ENCODE data around the gene TECTA.

TECTA gene, protein sequence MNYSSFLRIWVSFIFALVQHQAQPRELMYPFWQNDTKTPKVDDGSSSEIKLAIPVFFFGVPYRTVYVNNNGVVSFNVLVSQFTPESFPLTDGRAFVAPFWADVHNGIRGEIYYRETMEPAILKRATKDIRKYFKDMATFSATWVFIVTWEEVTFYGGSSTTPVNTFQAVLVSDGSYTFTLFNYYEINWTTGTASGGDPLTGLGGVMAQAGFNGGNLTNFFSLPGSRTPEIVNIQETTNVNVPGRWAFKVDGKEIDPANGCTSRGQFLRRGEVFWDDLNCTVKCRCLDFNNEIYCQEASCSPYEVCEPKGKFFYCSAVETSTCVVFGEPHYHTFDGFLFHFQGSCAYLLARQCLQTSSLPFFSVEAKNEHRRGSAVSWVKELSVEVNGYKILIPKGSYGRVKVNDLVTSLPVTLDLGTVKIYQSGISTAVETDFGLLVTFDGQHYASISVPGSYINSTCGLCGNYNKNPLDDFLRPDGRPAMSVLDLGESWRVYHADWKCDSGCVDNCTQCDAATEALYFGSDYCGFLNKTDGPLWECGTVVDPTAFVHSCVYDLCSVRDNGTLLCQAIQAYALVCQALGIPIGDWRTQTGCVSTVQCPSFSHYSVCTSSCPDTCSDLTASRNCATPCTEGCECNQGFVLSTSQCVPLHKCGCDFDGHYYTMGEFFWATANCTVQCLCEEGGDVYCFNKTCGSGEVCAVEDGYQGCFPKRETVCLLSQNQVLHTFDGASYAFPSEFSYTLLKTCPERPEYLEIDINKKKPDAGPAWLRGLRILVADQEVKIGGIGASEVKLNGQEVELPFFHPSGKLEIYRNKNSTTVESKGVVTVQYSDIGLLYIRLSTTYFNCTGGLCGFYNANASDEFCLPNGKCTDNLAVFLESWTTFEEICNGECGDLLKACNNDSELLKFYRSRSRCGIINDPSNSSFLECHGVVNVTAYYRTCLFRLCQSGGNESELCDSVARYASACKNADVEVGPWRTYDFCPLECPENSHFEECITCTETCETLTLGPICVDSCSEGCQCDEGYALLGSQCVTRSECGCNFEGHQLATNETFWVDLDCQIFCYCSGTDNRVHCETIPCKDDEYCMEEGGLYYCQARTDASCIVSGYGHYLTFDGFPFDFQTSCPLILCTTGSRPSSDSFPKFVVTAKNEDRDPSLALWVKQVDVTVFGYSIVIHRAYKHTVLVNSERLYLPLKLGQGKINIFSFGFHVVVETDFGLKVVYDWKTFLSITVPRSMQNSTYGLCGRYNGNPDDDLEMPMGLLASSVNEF (N-terminal part only)

DNA sequence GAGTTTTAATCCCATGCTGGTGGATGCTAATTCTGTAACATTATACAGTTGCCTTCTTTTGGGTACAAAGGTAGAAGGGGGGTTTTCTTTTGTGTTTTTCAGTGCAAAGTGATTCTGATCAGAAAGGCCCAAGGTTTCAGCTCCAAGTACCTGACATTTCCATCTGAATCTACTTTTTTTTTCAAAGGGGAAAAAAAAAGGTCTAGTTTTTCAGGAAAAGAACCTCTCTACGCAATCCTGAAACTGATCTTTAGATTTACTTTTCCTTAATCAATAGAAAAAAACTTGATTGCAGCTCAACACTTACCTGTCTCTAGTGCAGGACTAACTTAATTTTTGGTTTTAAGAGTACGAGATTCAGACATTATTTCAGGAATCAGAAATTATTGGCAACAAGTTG is at the start of gene TECTA:
Gene TECTA, plus strand, starts transcription at position 301 of the 400 bp plus-strand sequence. CDS start 1,423 bp downstream, outside the sequence.
- DNase-seq (ENCODE audit: low spot score), result no peak

DNA sequence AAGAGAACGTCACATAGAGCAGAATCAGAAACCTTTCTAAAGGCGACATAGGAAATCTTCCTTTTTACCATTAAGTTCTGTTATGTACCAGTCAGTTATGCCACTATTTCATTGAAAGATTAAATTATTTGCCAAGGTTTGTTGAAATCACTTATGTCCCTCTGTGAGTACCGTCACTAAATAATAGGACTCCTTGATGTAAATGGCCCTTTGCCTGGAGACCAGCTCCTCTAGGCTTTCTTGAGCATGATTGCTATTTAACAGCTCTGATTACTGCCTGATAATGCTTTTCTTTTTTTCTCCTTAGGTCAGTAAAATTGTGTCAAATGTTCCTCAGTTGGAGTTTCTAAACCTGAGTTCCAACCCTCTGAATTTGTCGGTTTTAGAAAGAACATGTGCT is 47.8 kb upstream of the TECTA start:
- DNase-seq (ENCODE audit: low spot score), result no peak

DNA sequence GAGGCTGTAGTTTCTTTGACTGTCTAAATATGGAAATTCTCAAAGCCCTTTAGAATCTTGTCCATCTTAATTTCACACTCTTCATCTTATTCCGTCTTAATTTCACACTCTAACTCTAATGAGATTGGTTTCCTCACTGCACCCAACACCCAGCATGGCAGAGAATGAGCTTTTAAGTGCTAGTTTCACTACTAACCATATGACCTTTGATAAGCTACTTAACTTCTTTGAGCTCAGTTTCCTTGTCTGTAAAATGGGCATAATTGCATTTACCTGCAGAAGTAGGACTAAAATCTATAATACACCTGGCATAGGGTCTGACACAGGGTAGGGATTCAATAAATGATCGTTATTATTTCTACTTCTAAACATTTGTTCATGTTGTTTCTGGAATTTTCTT is 46.8 kb upstream of the TECTA start:
- no peak for DNase-seq (ENCODE audit: low spot score)

DNA sequence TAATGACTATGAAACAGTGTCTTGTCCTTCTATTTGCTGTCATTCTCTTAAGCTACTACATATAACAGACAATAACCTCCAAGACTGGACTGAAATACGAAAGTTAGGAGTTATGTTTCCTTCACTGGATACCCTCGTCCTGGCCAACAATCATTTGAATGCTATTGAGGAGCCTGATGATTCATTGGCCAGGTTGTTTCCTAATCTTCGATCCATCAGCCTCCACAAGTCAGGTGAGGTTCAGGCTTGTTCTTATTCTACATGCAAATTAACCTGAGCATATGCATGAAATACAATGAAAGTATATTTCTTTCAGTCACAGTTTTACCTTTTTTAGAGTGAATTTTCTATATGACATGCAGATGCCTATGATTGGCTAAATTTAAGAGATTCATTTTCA is 46.0 kb upstream of the TECTA start:
- no peak for DNase-seq (ENCODE audit: low spot score)

DNA sequence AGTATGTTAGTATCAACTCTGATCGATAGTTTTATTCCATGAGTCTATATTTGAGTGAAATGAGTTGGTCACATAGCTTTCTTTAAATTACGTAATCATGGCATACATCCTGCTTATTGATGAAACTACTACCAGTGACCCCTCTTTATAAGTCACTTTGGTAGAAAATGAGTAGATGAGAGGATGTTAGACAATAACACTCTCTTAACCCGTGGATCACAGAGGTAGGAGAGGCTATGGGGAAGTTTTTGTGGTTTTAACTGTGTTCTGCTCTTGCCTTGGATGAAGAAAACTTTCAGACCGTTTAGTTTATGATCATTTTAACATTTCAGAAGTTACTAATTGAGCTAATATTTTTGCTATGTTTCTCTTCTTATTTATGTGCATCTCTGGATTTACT is 43.1 kb upstream of the TECTA start:
- no peak for DNase-seq (ENCODE audit: low spot score)

DNA sequence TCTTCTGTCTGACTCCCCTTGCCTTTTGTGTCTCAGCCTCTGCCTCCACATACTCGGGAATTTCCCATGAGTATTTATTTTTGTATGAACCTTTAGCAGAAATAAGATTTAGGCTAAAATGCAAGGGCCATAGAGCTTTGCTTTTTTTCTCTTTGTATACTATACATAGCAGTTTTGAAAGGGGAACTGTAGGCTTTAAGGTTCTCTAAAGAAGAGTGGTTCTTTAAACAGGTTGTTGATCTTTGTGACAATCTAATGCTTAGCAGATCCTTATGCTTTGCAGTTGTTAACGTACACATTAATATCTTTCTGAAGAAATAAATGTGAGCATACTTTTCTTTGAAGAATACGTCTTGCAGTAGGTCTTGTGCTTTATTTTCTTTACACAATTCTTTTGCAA is 42.1 kb upstream of the TECTA start:
- DNase-seq (ENCODE audit: low spot score), result no peak

DNA sequence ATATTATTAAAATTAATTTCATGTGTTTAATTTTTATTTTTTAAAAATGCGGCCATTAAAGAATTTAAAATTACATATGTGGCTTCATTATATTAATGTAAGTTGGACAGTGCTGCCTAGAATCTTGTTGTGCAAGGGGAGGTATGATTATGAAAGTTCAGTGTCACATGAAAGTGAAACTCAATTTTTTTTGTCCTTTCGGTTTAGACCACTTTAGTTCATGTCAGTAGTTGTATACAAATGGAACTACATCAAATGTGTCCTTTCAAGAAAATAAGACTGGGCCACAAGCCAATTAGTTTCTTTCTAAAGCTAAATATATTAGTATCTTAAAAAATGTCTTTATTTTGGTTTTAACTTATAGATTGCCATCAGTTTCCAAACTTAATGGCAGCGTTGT is 41.4 kb upstream of the TECTA start:
- no peak for DNase-seq (ENCODE audit: low spot score)

DNA sequence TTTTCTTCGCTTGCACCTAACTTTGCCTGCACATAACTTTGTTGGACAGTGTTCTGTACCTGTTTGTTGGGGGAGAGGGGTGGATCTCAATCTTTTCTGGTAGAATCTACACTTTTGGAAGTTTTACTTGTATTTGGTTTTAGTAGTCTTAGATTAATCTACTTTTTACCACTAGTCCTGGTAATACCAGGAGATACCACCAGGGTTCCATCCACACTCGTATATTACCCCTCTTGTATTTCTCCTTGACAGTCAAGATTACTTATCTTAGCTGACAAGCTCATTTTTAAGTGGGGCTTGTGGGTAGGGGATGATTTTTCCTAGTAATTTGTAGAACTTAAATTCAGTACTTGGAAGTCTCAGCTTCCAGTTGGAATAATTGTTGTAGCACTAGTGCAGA is 37.3 kb upstream of the TECTA start:
- no peak for DNase-seq (ENCODE audit: low spot score)

DNA sequence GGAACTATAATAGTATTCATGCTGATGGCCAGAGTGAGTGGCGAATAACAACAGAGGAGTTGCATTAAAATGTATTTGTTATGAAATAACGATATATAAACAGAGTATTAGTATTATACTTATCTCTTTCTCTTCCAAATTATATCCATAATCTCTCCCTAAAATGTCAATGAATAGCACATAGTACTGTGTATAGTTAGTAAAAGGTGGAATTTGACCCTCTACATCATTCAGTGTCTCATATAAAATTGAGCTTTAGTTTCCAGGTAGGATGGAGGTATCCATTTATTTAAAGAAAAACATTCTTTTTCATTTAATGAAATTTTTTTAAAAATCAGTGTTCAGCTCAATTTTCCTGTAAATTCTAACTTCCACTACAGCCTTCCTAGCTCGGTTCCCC is 34.4 kb upstream of the TECTA start:
- no peak for DNase-seq (ENCODE audit: low spot score)

DNA sequence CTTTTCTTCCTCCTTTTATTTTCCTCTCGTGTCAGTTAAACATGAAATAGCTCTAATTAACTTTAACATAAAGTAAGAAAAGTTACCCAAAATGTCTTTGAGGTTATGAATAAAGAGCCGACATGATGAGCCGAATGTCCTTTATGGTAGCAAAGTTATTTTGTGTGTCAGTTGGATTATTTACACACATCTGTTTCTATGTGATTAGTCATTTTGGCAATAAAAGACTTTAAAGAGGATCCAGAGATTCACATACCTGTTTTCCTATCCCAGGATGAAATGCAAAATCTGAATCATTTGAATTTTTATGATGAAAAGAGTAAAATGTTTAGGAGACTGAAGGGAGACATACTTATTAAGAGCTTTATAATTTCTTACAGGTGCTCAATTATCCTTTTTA is 34.0 kb upstream of the TECTA start:
- no peak for DNase-seq (ENCODE audit: low spot score)

DNA sequence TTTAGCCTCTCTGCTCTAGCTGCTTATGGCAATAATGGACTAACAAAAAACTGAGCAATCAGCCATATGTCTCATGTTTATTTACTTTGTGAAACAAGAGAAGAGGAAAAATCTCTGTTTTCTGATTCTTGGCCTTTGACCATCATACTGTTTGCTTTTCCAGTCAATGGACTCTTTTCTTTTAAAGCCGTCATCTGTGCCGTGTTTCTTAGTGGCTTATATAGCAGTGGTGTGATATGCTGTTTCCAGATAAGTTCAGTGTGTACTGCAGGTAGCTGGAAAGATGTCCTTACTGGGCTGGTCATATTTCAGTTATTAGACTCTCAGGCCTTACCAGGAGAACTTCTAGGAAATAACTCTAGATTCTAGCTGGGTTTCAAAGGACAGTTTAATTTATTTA is 33.6 kb upstream of the TECTA start:
- DNase-seq (ENCODE audit: low spot score), result no peak

DNA sequence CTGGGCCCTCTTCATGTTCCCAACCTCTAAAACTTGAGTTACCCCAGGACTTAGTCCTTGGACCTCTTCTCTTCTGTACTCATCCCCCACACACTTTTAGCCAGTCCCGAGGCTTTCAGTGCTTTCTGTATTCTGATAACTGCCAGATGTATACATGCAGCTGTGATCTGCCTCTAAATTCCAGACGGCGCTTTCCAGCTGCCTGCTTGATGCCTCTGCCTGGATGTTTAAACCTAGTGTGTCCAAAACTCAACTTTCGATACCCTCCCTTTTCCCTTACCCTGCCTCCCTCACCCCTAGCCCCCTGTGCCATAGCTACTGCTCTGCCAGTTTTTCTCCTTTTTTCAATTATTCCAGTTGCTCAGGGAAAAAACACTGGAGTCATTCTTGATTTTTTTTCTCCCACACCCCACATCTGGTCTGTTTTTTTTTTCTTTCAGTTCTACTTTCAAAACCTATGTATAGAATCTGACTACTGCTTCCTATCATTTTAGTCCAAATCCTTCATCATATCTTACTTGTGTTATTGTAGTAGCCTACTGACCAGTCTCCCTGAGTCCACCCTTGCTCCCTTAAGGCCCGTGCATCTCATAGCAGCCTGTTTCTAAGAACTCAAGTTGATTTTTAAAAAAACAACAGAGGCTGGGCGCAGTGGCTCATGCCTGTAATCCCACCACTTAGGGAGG is 32.9 kb upstream of the TECTA start:
- no peak for DNase-seq (ENCODE audit: low spot score)

DNA sequence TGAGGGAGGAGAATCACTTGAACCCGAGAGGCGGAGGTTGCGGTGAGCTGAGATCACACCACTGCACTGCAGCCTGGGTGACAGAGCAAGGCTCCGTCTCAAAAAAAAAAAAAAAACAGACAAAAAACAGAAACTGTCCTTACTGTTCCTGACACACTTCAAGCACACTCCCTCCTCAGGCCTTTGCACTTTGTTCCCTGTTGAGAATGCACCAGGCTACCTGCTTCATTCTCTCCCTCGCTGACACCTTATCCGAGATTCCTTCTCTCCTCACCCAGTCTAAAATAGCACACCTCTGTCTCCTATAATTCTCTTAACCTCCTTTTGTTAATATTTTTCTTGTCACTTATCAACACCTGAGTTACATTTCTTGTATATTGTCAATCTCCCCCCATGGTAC is 32.3 kb upstream of the TECTA start:
- DNase-seq (ENCODE audit: low spot score), result no peak

DNA sequence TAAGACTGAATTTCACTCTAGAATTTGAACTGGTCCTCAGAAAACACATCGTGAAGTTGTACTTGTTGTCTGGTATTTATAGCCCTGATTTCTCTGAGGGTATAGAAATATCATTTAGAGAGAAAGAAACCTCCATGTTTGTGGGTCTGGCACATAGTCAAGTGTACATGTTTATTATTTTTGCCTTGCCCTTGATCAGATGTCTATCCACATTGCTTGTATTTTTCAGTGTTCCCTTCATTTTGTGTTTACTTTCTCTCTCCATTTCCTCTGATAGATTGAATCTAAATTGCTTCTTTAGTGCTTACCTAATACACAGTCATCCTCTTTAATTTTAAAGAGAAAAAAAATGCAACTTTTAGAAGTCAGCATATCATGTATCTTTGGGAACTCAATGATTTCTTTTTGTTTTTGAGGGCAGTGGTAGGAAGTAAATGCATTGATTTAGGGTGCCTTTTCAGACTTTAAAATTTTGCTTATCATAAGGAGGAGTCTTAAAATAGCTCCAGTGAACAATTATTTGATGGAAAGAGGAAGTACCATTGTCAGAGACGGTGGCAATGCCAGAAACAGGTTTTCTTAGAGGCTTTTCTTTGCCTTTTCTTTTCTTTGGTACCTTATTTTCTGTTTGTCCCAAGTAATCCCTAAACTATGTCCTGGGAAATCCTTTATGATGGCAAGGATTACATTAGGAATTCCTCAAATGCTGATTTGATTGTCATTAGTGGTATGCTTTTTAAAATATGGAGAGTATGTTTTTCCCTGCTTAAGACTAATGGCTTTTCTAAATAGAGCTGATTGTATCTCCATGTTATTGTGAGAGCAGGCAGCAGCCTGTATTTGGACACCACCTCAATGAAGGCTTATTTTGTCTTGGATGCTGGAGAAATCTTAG is 29.8 kb upstream of the TECTA start:
- no peak for DNase-seq (ENCODE audit: low spot score)

DNA sequence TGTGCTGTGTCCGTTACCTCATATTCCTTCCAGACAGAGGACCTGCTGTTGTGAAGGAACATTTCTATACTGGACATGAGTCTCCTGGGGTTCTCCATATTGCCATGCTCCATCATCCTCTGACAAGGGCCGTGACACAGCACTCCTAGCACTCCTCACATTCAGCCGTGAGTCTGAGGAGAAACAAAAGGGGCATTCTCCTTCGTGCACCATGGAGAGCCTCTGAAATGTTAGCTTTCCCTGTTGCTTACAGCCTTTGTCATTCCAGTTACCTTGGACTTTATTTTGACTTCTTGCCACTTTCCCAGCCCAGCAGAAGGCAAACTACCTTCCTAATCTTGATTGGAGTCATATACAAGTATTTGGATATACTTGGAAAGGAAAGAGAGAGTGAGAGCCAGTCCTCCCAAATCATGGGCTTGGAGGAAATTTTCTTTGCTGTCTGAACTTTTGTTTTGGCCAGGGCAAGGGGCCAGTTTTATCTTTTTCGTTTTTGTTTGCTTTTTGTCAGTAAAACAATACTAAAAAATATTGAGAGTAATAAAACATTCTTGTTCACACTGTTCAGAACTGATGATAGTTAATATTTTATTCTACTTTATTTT is 29.1 kb upstream of the TECTA start:
- no peak for DNase-seq (ENCODE audit: low spot score)

DNA sequence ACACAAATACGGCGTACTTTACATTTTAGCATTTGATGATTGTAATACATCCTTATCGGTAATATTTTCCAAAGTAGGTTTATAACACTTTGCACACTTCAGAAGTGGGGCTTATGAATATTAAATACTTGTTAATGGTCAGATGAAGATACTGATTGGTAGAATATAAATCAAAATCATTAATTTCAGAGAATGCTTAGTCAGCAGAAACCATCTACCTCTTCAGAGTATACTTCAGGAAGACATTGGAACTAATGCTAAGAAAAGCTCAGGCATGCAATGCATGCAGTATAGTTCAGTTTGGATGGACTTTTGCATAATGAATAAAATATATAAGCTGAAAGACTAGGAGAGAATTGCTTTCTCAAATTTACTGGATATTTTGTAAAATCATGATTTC is 19.7 kb upstream of the TECTA start:
- DNase-seq (ENCODE audit: low spot score), result no peak

DNA sequence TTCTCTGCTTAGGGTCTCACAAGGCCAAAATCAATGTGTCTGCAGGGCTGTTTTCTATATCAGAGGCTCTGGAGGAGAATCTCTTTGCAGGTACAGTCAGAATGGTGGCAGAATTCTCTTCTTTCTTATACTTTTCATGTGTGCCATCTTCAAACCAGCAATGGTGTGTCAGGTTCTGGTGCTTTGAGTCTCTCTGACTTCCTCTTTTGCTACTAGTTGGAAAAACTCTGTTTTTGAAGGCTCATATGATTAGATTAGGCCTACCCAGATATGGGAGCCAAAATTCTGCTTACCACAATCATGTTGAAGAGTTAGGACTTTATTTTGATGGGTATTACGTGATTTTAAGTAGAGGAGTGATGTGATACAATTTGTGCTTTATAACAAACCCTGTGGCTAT is 18.8 kb upstream of the TECTA start:
- no peak for DNase-seq (ENCODE audit: low spot score)

DNA sequence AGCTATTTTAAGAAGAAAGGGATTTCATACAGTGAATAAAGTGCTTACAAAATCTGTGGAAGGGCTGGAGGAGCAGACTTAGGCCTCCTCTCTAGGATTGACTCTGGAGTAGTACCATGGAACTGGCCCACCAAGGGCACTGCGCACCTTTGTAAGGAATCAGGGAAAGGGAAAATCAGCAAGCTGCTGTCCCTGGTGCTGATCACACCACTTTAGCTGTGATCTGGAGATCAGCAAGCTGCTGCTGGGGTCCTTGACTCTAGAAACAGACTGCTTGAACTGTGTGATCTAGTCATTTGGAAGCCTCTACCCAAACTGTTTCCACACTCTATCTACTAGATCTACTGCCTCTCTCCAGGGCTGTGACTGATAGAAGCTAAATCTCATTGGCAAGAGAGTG is 18.4 kb upstream of the TECTA start:
- DNase-seq (ENCODE audit: low spot score), result no peak

DNA sequence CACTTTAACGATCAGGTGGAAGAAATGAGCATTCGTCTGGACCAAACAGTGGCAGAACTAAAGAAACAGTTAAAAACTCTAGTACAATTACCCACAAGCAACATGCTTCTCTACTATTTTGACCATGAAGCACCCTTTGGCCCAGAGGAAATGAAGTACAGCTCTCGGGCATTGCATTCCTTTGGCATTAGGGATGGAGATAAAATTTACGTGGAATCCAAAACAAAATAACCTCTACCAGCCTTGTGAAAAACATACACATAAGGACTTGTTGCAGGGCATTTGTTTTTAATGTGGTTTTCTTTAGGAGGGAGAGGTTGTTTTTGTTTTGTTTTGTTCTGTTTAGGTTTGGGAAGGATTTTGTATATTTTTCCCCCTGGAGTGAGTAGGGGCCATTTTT is 14.2 kb upstream of the TECTA start:
- no peak for DNase-seq (ENCODE audit: low spot score)

DNA sequence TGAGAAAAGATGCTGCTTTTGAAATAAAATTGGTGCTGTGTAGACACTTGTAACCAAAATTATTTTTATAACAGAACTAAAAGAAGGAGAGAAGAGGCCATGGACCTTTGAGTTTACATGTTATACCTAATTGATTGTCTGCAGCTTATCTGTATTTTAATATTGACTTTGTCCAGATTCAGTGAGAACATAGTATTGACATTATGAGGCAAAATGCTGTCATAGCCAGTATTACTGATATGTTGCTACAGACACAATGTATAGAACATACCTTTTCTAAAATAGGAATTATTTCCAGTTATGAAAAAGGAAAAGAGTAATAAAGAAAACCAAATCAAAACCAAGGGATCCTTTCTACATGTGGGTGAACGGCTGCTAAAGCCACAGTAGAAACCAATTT is 11.5 kb upstream of the TECTA start:
- no peak for DNase-seq (ENCODE audit: low spot score)

Data from CD4-positive, alpha-beta T cell treated with Interleukin-6 at 100 ng/mL for 8 hours (primary cell).